Fibroblast of mammary gland (primary cell): ENCODE results near the gene YPEL2.

Experiments
- DNase-seq: peaks from one replicate; pipeline ENCODE4 v3.0.0-alpha.2; 2010; ENCODE audit warnings: low read depth
- H3K4me3 ChIP-seq: 2 replicates; pipeline ENCODE4 v1.5.1; 2011; ENCODE audit warnings: low read depth, mild to moderate bottlenecking, low read length, moderate library complexity; ENCODE audit not compliant: control insufficient read depth
- CTCF ChIP-seq: conservative IDR thresholded peaks from 2 replicates; pipeline ENCODE4 v1.5.1; 2011; ENCODE audit warnings: low read depth, low read length, inconsistent platforms; ENCODE audit not compliant: control insufficient read depth, insufficient read depth

Gene YPEL2

GRCh38 chr17:59441464-59442096, 110.1 kb downstream of the YPEL2 start:
- no peak overlapping the region for H3K4me3 ChIP-seq
- no peak for TF ChIP-seq CTCF

GRCh38 chr17:59443106-59443505, 111.7 kb downstream of the YPEL2 start:
- no peak overlapping the region for H3K4me3 ChIP-seq
- no peak for DNase-seq
- TF ChIP-seq CTCF, result no peak

More at GRCh38 chr17:59441464-59442096, 110.1 kb downstream of the YPEL2 start:
- DNase-seq, result peak; percentile 19
